C4-2B (cell line): Measurements from ENCODE around the gene HAGHL.

Source experiments
- ZFX ChIP-seq: fragments of 450-650 bp; IDR thresholded peaks from 2 replicates; pipeline ENCODE4 v1.6.1; 2017
- TF ChIP-seq, protein P1 (sequence below): fragments of 450-650 bp; conservative IDR thresholded peaks from 2 replicates; pipeline ENCODE4 v1.5.1; 2017; ENCODE audit warnings: mild to moderate bottlenecking

DNA sequence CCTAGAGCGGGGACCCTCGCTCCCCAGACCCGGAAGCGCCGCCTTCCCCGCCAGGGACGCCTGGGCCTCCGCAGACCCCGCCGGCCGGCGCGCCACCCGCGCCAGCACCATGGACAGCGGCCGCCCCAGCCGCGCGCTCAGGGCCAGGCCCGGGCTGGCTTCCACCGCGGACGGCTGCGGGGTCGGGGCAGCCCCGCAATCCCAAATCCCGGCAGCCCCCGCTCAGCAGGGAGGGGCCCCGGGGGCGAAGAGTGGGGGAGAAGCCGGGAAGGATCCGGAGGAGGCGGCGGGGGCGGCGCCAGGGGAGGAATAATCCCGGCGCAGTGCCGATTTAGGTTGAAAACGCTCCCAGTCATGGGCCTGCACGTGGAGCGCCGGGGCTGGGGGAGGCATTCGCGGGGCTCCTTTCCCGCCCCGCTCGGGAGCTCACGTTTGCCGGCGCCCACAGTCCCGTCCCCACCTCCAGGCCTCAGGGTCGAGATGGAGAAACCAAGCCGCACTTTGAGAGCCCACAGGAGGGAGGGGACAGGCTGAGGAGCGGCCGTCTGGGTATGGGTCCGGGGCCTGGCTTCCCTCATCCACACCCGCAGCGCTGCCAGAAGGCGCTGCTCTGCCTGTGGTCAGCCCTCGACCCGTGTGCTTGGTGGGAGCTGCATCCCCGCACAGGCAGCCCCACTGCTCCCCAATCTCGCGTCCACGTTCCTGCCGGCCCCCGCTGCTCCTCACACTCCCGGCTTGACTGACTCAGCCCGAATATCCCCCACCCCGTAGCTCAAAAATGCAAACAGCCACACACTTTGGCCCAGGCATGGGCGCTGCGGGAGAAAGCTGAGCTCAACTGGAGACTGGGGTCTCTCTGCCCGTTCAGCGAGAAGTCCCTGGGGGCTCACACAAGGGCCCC is 26.0 kb upstream of the HAGHL start:
- TF ChIP-seq, protein P1, sequence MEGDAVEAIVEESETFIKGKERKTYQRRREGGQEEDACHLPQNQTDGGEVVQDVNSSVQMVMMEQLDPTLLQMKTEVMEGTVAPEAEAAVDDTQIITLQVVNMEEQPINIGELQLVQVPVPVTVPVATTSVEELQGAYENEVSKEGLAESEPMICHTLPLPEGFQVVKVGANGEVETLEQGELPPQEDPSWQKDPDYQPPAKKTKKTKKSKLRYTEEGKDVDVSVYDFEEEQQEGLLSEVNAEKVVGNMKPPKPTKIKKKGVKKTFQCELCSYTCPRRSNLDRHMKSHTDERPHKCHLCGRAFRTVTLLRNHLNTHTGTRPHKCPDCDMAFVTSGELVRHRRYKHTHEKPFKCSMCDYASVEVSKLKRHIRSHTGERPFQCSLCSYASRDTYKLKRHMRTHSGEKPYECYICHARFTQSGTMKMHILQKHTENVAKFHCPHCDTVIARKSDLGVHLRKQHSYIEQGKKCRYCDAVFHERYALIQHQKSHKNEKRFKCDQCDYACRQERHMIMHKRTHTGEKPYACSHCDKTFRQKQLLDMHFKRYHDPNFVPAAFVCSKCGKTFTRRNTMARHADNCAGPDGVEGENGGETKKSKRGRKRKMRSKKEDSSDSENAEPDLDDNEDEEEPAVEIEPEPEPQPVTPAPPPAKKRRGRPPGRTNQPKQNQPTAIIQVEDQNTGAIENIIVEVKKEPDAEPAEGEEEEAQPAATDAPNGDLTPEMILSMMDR: no peak
- TF ChIP-seq ZFX: no peak
